Thyroid gland (tissue), 4 donors: Measurements from ENCODE around the gene TNIK.

ENCODE experiments used
- POLR2A ChIP-seq, 2 donors: fragments of 450-650 bp; IDR thresholded peaks; one replicate each; pipeline ENCODE4 v1.6.1; 2017; ENCODE audit warnings: antibody characterized with exemption in 2 of 2, mild to moderate bottlenecking in 2 of 2, moderate library complexity in 1 of 2
- TF ChIP-seq, protein P1 (sequence below), 6 experiments: fragments of 200-600 bp in 3 of 6; fragments of 450-650 bp in 3 of 6; sonication (generic) in 3 of 6; IDR thresholded peaks; one replicate each; pipeline ENCODE4 v1.5.1; 2016 to 2019; ENCODE audit warnings: antibody characterized with exemption in 6 of 6, mild to moderate bottlenecking in 2 of 6, inconsistent platforms in 1 of 6, moderate library complexity in 1 of 6

- TF ChIP-seq, protein P1, sequence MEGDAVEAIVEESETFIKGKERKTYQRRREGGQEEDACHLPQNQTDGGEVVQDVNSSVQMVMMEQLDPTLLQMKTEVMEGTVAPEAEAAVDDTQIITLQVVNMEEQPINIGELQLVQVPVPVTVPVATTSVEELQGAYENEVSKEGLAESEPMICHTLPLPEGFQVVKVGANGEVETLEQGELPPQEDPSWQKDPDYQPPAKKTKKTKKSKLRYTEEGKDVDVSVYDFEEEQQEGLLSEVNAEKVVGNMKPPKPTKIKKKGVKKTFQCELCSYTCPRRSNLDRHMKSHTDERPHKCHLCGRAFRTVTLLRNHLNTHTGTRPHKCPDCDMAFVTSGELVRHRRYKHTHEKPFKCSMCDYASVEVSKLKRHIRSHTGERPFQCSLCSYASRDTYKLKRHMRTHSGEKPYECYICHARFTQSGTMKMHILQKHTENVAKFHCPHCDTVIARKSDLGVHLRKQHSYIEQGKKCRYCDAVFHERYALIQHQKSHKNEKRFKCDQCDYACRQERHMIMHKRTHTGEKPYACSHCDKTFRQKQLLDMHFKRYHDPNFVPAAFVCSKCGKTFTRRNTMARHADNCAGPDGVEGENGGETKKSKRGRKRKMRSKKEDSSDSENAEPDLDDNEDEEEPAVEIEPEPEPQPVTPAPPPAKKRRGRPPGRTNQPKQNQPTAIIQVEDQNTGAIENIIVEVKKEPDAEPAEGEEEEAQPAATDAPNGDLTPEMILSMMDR (IDR thresholded peaks at IDR 0.05) = no peak
- no peak for TF ChIP-seq POLR2A (IDR thresholded peaks at IDR 0.05)
Observed at GRCh38 chr3:171374661-171375285, 85.4 kb downstream of the TNIK start.
